Endothelial cell of hepatic sinusoid (primary cell): ENCODE measurements around the gene LAMC3.

Experiments used
- in situ Hi-C: cut with HindIII; loops from 2 replicates; pipeline ENCODE4 v1.10.0; 2017; ENCODE audit warnings: low sequenced_read_pairs

LAMC3 gene

DNA sequence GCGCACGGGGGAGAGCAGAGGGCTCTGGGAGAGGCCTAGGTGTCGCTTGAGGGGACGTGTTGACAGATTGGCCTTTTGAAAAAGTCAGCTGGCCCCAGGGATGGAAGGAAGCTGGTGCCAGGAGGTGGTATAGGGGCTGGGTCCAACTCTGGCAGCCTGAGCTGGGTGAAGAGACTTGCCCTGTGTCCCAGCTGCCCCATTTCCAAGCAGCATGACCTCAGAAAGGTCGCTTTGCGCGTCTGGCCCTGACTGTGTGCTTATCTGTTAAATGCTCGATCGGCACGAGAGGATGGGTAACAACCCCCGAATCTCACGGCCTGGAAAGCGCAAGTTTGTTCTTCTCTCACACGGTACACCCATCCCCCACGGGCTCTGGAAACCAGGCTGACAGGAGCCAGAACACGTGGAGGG is 31.2 kb upstream of the LAMC3 start:
- in situ Hi-C loops = no loop called here

DNA sequence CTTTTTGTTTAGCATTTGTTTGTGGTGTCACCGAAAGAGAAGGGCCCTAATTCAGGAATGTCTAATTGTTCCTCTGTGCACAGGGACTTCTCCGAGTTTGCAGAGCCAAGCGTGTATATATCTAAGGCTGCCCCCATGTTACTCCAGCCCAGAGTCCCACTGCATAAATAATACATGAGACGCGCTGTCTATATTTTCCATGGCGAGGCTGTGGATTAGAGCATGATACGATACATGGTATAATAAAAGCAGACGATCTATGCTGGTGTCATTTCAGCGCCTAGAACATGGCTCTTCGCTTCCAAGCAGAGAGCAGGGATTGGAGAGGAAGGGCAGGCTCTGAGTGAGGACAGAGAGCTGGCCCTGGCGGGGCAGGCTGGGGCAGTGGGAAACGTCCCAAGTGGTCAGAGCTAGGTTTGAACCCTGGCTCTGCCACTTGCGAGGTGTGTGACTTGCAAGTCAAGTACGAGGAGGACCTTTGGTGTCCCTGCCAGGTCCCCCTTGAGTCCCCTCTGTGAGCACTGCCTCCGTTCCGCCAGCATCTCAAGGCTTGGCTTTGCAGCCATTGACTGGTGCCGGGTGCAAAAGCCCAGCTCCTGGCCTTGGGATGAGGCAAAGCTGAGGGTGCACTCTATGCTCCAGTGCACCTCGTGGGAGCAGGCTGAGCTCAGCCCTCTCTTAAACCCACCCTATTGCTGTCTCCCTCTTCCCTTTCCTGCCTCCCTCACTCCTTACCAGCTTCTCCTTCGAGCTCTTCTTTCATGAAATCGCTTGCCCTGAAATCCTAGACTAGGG is 29.2 kb upstream of the LAMC3 start:
- in situ Hi-C loops = loop anchor here (5.0 kb wide), 1 partner anchor 67 kb away; no protein-coding TSS in a partner anchor

DNA sequence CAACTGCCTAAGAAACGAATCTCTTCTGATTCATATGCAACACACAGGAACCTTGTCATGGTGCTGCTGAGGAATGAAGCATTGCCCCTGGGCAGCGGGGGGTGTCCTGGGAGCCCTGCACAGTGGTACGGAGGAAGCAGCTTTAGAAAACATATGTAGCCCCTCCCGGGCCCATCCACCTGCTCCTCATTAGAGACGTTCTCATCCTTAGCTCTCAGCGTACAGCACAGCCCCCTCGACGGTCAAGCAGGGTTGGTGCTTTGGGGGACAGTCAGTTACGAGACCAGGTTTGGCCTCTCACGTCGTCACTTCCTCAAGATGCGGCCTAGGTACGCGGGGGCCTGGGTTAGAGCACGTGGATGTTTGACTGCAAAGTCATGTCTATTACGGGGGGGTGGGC is 28.4 kb upstream of the LAMC3 start:
- in situ Hi-C loops = loop anchor here (5.0 kb wide), 1 partner anchor 68 kb away; no protein-coding TSS in a partner anchor

DNA sequence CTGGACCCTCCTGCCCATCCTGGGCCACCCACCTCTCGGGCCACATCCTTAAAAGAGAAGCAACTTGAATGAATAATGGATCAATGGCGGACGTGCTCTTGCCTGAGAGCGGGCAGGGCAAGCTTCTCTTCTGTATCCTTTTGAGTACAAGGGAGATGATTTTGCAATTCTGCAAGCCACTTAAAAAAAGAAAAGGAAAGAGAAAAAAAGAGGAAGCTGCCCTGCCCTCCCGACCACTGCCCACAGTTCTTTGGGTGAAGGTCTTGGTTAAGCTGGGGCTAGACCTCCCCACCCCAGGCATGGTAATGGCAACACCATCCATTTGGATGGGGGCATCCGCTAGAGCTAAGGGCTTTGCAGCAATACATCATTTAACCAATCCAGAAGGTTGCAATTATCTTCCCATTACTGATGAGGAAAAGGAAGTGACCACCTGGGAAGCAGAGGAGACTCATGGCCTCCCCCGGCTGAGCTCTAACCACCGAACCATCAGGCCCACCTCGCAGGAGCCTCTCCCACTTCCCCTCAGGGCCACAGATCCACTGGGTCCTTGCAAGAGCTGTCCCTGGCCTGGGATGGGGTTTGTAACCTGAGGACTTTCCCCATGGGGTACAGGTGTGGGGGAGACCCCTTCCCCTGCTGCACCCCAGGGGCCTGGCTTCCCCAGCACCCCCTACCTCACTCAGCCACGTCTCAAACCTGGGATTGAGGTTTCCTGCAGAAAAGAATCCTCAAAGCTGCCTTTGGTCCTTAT is 27.8 kb upstream of the LAMC3 start:
- in situ Hi-C loops = loop anchor here (5.0 kb wide), 1 partner anchor 69 kb away; no protein-coding TSS in a partner anchor

DNA sequence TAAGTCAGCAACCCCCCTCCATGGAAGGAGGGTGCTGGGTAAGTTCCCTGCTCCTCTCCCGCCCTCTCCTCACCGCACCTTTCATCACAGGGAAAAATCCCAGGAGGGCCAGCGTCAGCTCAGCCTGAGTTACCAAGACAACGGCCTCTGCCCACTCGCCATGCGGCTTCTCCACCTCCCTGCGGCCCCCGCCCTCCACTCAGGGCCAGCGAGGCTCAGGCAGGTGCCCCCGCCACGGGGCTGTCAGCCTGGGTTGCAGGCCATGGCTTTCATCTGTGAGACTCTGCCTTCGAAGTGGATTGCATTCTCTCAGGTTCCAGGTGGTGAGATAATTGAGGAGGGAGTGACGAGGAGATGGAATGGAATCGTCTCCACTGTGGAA is 27.2 kb upstream of the LAMC3 start:
- in situ Hi-C loops = loop anchor here (5.0 kb wide), 1 partner anchor 69 kb away; no protein-coding TSS in a partner anchor

DNA sequence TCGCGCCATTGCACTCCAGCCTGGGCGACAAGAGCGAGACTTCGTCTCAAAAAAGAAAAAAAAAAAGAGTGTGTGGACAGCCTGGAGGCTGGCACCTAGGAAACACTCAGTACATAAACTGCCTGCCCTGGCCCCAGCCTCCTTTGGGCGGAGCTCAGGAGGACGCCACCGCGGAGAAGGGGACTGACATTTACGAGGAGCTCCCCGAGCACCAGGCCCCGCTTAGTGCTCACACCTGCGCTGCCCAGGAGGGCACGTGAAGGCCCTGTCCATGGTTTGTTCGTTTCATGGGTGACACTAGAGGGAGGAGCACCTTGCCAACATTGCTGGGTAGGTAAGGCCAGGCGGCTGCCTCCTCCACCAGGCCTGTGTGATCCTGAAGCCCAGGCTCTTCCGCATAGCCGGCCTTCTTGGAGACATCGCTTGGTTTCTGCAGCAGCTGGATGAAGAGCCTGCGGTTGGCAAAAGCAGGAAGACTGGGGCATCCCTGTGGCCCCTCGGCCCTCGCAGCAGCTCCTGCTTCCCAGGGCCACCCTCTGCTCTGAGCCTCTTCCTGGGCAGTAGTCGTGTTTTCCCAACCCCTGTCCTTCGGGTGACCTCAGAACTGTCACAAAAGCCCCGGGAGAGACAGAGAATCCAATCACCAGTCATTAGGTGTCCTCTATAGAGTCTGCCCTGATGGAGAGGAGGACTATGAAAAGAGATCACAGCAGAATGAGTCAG is 26.2 kb upstream of the LAMC3 start:
- in situ Hi-C loops = loop anchor here (5.0 kb wide), 1 partner anchor 70 kb away; no protein-coding TSS in a partner anchor

DNA sequence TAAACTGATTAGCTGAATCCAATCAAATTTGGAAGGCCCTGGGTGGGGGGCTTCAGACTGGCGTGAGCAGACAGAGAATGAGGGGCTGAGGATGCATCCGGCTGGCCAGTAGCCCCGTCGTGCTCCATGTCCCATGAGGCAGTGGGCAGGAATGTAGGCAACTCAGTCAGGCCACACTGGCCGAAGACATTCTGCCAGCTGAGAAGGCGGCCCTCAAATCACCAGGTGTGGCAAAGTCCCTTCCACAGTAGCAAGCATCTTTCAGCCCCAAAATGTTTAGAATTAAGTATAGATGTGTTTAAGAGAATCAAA is 25.7 kb upstream of the LAMC3 start:
- in situ Hi-C loops = loop anchor here (5.0 kb wide), 1 partner anchor 71 kb away; no protein-coding TSS in a partner anchor

DNA sequence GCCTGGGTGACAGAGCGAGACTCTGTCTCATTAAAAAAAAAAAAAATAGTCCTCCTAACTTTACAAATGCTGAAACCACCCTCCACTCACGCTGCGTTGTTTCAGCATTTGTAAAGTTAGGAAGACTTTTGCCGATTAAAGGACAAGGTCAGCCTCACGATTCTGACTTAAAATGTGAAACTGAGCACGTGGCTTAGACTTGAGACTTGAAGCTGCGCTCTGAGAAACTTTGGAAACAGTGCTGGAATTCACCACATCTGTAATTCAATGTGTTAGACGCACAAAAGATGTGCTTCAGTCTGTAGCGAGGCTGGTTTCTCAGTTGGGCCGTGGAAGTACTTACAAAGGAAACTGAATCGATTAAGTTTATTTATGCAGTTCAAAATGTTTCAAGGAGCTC is 25.0 kb upstream of the LAMC3 start:
- in situ Hi-C loops = loop anchor here (5.0 kb wide), 1 partner anchor 72 kb away; no protein-coding TSS in a partner anchor

DNA sequence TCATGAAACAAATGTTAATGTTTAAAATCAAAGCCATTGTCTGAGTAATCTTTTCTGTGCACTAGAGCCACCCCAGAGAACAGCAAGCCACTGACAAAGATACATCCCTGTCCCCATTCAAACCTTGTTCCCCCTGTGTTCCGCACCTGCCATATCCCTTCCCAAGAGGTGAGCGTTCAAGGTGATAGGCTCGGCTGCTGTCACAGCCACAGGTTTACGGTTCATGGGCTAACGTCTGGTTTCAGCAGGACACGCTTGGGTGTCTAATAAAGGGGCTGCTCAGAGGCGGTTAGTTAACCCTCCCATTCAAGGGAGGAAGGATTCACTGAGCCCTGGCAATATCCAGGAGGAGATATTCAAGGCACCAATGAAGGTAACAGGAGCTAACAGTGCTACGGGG is 24.5 kb upstream of the LAMC3 start:
- in situ Hi-C loops = loop anchor here (5.0 kb wide), 1 partner anchor 72 kb away; no protein-coding TSS in a partner anchor

DNA sequence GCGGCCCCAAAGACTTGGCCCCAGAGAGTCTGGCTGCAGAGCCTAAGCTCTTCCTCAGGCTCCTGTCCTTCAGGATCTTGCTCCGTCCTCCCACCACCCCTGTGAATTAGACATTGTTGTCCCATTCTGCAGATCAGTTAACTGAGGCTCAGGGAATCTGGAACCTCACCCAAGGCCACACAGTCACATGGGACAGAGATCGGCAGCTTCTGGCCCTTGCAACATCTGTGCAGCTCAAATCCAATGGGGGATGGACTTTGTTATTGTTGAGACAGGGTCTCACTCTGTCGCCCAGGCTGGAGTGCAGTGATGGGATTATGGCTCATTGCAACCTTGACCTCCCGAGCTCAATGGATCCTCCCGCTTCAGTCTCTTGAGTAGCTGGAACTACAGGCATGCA is 23.9 kb upstream of the LAMC3 start:
- in situ Hi-C loops = no loop called here

DNA sequence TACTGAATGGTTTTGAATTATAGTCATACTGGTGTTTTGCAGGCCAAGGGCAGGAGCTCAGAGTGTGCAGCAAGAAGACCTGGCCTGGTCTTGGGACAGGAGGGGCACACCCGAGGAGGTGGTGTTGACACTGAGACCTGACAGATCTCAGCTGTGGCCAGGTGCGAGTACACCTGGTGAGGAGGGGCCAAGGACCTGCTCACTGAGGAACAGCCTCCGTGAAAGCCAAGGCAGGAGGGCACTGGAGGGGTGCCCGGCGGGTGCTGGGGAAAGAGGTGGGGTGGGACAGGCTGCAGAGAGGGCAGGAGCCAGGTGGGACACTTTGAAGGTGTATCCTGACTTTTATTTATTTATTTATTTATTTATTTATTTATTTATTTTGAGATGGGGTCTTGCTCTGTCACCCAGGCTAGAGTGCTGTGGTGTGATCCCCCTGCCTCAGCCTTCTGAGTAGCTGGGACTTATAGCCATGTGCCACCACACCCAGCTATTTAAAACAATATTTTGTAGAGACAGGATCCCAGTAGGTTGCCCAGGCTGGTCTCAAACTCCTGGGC is 23.3 kb upstream of the LAMC3 start:
- in situ Hi-C loops = no loop called here

DNA sequence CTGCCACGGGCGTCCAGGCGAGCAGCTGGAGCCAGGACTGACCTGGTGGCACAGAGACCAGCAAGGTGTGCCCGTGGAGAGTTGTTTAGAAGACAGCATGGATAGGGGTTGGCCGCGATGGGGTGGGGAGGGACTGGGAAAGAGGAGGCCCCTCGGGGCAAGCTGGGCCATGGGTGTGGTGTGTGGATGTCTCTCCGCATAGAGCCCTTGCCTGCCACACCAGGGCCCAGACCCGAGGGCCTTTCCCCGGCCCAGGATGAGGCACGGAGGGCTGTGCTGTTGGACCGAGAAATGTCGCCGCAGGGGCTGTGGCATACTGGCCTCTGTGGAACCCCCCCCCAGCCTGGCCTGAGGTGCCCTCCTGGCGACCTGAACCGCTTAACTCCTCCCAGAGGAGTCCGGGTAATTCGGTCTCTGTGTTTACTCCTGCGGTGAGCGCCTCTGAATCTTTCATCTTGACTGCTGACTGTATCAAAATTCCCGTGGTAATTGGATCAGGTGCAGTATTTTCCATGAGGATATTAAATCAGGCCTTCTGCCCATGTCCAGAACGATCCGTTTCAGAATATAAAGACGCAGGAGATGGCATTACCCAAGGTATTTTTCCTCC is 22.5 kb upstream of the LAMC3 start:
- in situ Hi-C loops = no loop called here

DNA sequence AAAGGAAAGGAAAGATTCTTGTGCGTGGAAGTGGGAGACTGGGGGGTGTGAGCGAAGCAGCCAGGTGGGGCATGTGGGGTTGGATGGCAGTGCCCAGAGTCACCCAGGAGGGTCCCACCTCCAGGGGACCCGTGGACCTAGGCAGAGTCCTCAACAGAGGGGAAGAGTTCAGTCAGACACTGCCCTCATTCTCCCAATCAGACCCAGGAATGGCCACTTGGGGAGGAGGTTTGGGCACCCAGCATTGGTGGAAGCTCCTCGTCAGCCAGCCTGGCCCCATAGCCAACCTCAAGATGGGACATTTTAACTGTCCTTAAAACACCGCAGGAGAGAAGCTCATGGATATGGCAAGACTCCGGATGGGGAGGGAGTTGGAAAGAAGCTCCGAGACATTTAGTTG is 21.9 kb upstream of the LAMC3 start:
- in situ Hi-C loops = no loop called here

DNA sequence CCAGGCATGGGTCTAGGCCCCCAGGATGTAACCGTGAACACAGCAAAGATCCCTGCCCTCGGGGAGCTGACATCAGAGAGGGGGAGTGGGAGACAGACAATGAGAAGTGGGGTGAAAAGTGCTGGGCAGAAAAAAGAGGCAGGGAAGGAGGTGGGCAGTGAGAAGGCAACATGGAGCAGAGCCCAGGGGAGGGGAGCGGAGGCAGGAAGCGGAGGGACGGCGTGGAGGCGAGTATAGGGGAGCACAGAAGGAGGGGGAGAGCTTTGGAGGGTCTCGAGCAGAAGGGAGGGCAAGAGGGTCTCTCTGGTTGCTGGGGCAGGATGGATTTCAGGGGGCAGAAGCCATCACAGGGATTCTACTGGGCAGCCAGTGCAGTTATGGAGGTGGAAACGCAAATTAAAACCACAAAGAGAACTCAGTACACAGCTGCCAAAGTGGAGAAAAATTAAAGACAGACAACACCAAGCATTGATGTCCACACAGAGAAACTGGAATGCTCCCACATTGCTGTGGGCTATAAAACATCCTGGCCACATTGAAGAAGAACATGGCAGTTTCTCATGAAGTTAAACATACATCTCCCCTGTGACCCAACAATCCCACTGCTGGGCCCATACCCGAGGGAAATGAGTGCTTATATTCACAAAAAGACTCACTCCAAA is 21.1 kb upstream of the LAMC3 start:
- in situ Hi-C loops = no loop called here

DNA sequence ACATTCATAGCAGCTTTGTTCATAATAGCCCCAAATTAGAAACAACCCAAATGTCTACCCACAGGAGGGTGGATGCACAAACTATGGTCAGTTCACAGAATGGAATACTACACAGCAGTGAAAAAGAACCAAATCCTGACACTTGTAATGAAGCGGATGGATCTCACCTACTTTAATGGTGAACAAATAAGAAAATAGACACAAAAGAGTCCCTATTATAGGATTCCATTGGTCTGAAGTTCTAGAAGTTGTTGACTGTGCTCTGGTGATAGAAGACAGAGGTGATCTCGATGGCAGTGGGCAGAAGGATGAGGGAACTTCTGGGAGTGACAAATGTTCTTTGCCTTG is 20.6 kb upstream of the LAMC3 start:
- in situ Hi-C loops = no loop called here

DNA sequence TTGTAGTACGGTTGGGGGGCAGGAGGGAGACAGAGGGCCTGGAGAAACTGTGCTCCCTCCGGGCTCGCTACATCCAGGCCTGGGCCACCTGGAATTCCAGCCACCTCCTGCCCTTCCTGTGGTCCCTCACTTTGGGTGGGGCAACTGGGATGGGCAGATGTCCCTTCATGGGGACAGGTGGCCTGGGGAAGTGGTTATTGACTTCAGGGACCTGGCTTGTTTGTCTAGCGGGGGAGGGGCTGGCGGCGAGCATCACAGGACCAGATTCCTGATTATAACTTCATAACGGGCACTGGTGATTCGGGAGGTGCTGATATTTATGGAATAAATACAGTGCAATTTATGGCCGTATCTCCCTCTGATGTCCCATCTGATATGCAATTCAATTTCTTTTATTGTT is 20.1 kb upstream of the LAMC3 start:
- in situ Hi-C loops = no loop called here

DNA sequence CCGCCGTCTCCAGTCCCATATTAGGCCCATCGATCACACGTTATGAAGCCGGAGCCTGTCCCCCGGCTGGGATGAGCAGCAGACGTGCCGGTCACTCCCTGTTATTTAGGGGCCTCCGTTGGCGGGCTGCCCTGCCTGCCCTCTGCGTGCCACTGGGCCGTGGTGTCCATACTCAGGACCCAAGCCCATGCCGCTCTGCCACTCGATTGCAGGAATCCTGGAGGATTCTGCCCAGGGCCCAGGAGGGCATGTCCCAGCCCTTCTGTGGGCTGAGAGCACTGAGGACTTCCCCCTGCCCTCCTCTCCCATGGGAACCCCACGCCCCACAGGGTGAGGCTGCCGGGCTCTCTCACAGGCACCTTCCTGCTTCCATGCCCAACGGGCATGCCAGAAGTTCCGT is 19.6 kb upstream of the LAMC3 start:
- in situ Hi-C loops = no loop called here

DNA sequence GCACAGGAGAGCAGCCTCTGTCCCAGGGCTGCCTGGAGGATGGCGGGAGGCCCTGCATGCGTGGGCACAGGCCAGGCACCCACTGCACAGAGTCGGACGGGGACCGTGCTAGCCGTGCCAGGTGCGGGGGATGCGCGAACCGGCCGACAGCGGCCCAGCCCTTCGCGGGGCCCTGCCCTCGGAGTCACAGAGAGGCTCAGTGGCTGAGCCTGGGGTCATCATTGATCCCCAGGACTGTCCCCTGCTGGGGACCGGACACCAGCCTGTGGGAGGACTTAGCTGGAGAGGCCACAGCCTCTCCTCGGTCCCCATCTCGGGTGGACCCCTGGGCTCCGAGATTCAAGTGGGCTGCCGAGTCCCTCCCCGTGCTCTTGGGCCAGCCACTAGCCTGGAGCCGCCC is 19.1 kb upstream of the LAMC3 start:
- in situ Hi-C loops = no loop called here

DNA sequence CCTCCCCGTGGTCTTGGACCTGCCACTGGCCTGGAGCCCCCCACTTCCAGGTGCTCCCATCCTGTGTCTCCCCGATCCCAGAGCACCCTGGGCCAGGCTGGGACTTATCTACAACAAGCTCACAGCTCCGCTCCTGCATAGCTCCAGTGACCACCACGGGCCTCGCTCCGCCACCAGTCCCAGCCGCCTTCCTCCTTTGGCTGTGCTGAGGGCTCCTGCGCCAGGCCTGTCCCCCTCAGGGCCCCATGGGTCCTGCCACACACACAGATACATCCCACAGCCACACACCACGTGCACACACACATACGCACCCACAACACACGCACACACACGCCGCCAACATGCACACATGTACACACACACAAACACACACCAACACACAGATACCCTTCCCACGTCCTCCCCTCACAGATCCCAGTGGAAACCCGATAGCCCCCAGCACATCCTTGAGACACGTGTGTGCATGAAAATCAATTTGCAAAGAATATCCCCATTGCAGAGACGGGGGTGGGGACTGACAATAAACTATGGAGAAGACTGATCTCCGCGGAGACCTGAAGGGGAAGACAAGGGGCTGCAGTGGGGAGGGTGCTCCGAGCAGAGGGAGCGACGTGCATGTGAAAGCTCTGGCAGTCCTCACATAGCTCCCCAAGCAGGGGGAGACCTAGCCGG is 18.5 kb upstream of the LAMC3 start:
- in situ Hi-C loops = no loop called here
